NCI-H146 (cell line): ENCODE data around the gene OR10AG1.

ENCODE experiments used
- DNase-seq: peaks from one replicate; lab custom pipeline; 2025; lab: John Stamatoyannopoulos, UW

OR10AG1 gene

DNA sequence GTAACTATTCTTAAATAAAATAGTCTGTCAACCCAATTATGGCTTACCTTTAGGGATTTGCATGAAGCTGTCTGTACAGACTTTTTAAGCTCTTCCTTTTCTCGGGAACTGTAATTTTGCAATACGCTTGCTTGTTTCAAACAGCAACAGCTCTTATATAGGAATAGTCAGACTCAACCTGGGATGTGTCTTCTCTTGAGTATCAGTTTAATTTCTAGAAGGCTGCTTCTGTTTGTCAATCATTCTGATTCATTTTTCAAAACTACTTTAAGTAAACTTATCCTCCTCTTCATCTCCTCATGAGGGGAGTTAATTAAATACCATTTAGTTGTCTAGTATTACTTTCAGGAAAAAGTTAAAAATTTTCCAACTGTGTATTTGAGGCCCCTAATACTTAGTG is at the start of gene OR10AG1:
Gene OR10AG1, minus strand, starts transcription at position 101 of the 400 bp plus-strand sequence. Its CDS starts 38 bp downstream, at position 63.
- no peak for DNase-seq

GRCh38 chr11:56013805-56014204 is 44.1 kb upstream of the OR10AG1 start:
- no peak for DNase-seq

GRCh38 chr11:56010716-56011115 is 41.0 kb upstream of the OR10AG1 start:
- DNase-seq = no peak

DNA sequence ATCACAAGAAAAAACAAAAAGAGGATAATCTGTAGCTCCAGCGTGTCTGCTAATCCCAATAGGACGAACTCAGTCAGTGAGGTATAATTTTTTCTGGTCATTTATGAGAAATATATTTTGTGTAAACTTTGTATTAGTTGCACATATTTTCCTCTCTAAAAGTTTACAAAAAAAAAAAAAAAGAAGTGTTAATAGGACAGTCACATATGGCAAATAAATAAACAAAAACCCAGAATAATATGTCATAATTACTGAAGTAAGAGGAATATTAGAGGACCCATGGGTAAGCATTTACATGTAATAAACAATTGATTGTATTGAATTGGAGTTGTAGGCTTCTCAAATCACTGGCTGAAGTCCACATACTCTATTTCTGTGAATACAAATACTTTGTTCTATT is 24.8 kb upstream of the OR10AG1 start, which contains the start of gene OR5F1:
Gene OR5F1, minus strand, starts transcription at position 101 of the 400 bp plus-strand sequence. Its CDS starts 0 bp downstream, at position 101.
- no peak for DNase-seq

DNA sequence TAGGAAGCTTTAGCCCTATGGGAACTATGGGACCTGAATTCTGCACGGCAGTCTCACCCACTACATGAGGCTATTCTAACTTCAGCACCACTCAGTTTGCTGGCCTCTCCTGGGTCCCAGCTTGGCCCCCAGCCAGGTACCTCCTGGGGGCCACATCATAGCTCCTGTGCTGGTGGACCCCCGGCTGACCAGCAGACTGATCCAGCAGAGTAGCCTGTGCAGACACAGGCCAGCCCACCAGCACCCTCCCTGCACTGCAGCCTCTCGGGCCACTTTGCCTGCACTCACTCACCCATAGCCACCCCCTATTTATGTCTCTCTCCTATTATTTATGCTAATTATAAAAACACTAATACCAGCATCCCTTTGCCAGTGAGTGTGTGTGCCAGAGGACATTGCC is 1.2 kb upstream of the OR10AG1 start:
- no peak for DNase-seq

- DNase-seq = no peak
Measured at GRCh38 chr11:55967914-55968313, 1.8 kb downstream of the OR10AG1 start.

DNA sequence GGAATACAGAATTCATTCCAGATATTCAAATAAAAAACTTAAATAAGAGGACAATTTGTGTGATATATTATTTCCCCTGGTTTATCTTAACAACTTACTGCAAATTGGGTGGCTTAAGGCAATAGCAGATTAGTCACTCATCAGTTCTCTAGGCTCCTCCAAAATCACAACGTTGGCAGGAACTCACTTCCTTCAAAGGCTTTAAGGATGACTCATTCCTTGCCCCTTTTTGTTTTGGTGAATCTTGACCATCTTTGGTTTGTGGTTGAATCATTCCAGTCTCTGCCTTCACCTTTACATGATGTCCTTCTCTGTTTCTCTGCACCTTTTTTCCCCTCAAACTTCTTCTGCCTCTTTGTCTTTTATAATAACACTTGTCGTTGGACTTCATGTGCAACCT is 3.4 kb downstream of the OR10AG1 start:
- no peak for DNase-seq

- no peak for DNase-seq
Measured at GRCh38 chr11:55956521-55956920, 13.2 kb downstream of the OR10AG1 start.

- DNase-seq = no peak
Measured at GRCh38 chr11:55949330-55949729, 20.4 kb downstream of the OR10AG1 start.

- no peak for DNase-seq
Measured at GRCh38 chr11:55942785-55943392, 26.9 kb downstream of the OR10AG1 start.

DNA sequence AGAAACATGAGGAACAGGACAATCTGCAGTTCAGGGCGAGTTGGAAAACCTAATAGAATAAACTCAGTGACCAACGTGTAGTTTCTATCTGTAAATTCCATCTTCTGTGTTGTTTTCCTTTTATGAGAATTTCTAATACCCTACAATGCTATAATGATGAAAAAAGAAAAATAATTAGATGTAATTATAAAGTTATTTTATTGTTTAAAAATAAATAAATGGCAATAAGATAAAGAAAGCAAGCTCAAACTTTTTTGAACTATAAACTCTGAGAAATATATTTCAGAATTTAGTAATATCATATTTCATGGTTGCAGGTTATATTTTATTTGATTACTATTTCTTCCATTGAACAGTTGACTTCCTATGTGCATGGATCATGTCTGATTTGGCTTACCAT is 33.4 kb downstream of the OR10AG1 start, which contains the start of gene OR5I1:
Gene OR5I1, minus strand, starts transcription at position 101 of the 400 bp plus-strand sequence. Its CDS starts 0 bp downstream, at position 101.
- no peak for DNase-seq

DNA sequence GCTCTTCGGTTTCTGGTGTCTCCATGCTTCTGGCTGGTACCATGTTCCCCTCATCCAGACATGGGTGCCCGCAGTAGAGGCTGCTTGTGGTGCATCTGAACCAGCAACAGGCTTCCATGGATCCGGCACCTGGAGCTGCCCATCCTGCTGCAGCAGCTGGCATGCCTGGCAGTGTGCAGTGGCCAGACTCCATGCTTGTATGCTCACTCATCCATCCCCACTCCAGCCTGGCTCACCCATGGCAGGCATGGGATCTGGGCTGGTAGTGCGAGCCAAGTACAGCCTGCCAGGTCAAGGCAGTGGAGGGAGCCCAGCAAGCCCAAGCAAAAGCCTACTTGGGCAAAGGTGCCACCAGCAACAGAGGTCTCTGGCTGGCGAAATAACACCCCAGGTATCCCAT is 49.2 kb downstream of the OR10AG1 start:
- DNase-seq = no peak
